SH-SY5Y (cell line): ENCODE data around the gene KIAA0232.

ENCODE experiments used
- GATA2 ChIP-seq: IDR thresholded peaks from 2 replicates; pipeline ENCODE4 v1.6.1; 2011; ENCODE audit warnings: mild to moderate bottlenecking, low read depth, low read length
- GATA3 ChIP-seq: IDR thresholded peaks from 2 replicates; pipeline ENCODE4 v1.6.1; 2011; ENCODE audit warnings: low read depth, mild to moderate bottlenecking, low read length, moderate library complexity

DNA sequence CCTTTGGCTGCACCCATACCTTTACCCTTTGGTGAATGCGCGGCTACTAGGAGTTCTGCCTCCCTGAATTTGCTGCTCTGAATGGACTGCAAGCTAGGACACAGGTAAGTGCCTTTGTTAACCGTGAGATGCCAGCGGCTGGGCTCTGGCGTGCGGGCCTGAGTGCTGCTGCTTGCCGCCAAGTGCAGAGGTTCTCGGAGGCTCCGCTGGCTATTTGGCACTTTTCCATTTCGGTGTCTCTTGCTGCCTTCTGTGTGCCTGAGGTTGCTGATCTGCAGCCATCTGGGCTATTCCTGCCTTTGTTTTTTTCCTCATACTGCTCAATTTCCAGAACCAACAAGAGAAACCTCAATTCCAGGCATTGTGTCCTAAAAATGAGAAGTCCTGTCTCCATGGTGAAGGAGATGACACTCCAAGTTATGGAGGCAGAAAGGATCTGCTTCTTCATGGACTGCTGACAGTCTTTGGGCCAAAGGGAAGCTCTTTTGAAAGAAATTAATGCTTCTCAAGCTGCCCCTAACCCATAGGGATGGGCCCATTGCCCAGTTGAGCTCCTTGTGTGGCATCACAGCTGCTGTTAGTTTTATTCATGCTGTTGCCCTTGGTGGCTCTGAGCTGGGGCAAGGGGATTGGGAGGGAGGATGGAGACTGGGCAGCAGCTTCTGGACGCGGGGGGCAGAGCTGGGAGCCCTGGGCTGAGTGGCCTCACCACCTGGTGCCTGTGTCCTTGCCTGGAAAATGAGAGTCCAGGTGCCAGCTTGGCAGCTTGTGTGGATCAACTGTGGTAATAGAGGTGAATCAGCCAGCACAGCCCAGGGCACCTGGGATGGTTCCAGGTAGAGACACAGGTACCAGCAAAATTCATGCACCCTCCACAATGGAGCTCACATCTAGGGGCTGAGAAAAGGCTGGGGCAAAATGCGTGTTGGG is 123.3 kb downstream of the KIAA0232 start:
- TF ChIP-seq GATA3 (no peak), GATA2 (no peak)
